Mesothelial cell of epicardium (in vitro differentiated cells): Measurements from ENCODE around the gene FOXL3. TPM values are rescaled to one million over a fixed set of nuclear protein-coding genes. Genes with fewer than 3 reads are reported as not detected.

Experiments used
- DNase-seq, 2 experiments: peaks; one replicate each; pipeline ENCODE4 v3.0.0; 2021; ENCODE audit warnings: low spot score in 2 of 2; ENCODE audit not compliant: unreplicated experiment in 2 of 2
- H3K27ac Mint-ChIP-seq: 2 replicates; pipeline ENCODE4 v1.8.0; 2021; ENCODE audit warnings: mixed read lengths
- H3K27me3 Mint-ChIP-seq: 2 replicates; pipeline ENCODE4 v1.8.0; 2021; ENCODE audit warnings: low read depth, mixed read lengths
- H3K36me3 Mint-ChIP-seq: 2 replicates; pipeline ENCODE4 v1.8.0; 2021; ENCODE audit warnings: mixed read lengths
- H3K4me1 Mint-ChIP-seq: 2 replicates; pipeline ENCODE4 v1.8.0; 2021; ENCODE audit warnings: mixed read lengths
- H3K4me3 Mint-ChIP-seq: 2 replicates; pipeline ENCODE4 v1.8.0; 2021; ENCODE audit warnings: mild to moderate bottlenecking, moderate library complexity, mixed read lengths
- H3K9me3 Mint-ChIP-seq: 2 replicates; pipeline ENCODE4 v1.8.0; 2021; ENCODE audit warnings: mixed read lengths
- CTCF ChIP-seq: fragments of 200-600 bp; sonication (generic); IDR thresholded peaks from one replicate; pipeline ENCODE4 v1.5.0; 2021; ENCODE audit warnings: antibody characterized with exemption; ENCODE audit not compliant: unreplicated experiment
- total RNA-seq: library from RNA; stranded (reverse); gene quantifications from 3 replicates; pipeline ENCODE4 v1.2.1, GENCODE V29; 2021

The FOXL3 gene
- total RNA-seq, 1 donor from 2014 or later: not detected

- Mint-ChIP-seq H3K36me3 (no peaks in the 10 kb centered on the region), H3K27ac (no peak overlapping the region), H3K4me3 (no peak overlapping the region), H3K4me1 (peaks cover 33% of the 10 kb centered on the region), H3K9me3 (no peaks in the 10 kb centered on the region), H3K27me3 (peaks cover 17% of the 10 kb centered on the region)
- no peak for TF ChIP-seq CTCF
- no peak for DNase-seq
These were observed 37.4 kb downstream of the FOXL3 start for GRCh38 chr7:327233-327931.

GRCh38 chr7:327991-328702 is 38.2 kb downstream of the FOXL3 start:
- H3K4me1 Mint-ChIP-seq: peaks cover 34% of the 10 kb centered on the region
- no peak for DNase-seq
- TF ChIP-seq CTCF: no peak
- peaks cover 17% of the 10 kb centered on the region for H3K27me3 Mint-ChIP-seq
- no peaks in the 10 kb centered on the region for H3K9me3 Mint-ChIP-seq
- H3K36me3 Mint-ChIP-seq: no peaks in the 10 kb centered on the region
- no peak overlapping the region for H3K27ac Mint-ChIP-seq
- no peak overlapping the region for H3K4me3 Mint-ChIP-seq

- no peak for TF ChIP-seq CTCF
- H3K27ac Mint-ChIP-seq: no peak overlapping the region
- peaks cover 41% of the 10 kb centered on the region for H3K4me1 Mint-ChIP-seq
- no peak overlapping the region for H3K4me3 Mint-ChIP-seq
- no peak for DNase-seq
- no peaks in the 10 kb centered on the region for H3K9me3 Mint-ChIP-seq
- H3K27me3 Mint-ChIP-seq: peaks cover 10% of the 10 kb centered on the region
- H3K36me3 Mint-ChIP-seq: no peaks in the 10 kb centered on the region
These were observed 39.8 kb downstream of the FOXL3 start for GRCh38 chr7:329691-330281.

GRCh38 chr7:330511-331230 is 40.7 kb downstream of the FOXL3 start:
- no peak for TF ChIP-seq CTCF
- no peaks in the 10 kb centered on the region for H3K36me3 Mint-ChIP-seq
- H3K9me3 Mint-ChIP-seq: no peaks in the 10 kb centered on the region
- H3K27me3 Mint-ChIP-seq: peaks cover 10% of the 10 kb centered on the region
- peaks cover 45% of the 10 kb centered on the region for H3K4me1 Mint-ChIP-seq
- H3K27ac Mint-ChIP-seq: no peak overlapping the region
- H3K4me3 Mint-ChIP-seq: no peak overlapping the region
- DNase-seq: no peak

DNA sequence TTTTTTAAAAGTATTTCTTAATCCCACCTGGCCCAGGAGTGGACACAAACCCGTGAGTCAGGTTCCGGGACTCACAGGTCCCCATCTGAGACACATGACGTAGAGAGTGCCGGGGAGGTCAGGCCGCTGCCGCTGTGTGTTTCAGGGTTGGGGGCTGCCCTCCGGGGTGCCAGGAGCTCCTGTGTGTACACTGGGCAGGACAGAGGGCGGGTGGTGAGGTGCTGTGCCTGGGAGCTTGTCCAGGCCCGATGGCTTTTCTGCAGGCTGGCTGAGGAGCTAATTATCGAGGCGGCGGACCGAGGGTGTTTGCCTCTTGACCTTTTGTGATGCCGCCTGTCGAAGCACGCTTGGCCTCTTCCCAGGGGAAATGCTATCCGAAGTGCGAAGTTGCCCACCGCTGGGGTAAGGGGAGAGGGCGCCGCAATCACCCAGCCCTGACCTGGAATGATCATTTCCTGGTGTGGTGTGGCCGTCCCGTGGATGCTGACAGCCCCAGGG is 42.1 kb downstream of the FOXL3 start:
- Mint-ChIP-seq H3K27ac (no peak overlapping the region), H3K27me3 (peaks cover 10% of the 10 kb centered on the region), H3K36me3 (no peaks in the 10 kb centered on the region), H3K4me1 (peaks cover 34% of the 10 kb centered on the region), H3K9me3 (no peaks in the 10 kb centered on the region), H3K4me3 (peak overlapping the region; percentile 22)
- no peak for DNase-seq
- TF ChIP-seq CTCF: no peak
